ENCODE measurements around the gene TMEM238L.

DNA sequence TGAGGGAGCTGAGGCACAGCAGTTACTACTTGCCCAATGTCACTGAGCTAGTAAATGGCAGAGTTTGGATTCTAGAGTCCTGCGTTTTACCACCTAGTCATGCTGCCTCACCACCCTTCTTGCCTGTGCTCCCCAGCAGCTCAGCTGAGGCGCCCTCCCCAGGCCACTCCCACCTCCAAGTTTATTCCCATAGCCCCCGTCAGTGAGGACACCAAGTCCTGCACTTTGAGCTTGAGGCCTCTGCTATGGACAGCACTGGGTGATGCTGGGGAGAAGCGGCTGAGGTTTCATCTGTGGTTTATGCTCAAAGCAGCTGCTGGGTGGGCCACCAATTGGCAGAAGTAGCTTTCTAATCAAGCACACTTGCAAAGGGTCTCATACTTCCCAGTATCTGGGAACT, 36.7 kb downstream of the TMEM238L start:
- TF ChIP-seq EZH2phosphoT487 (IDR thresholded peaks at IDR 0.05): no peak
- TF ChIP-seq, protein P1, sequence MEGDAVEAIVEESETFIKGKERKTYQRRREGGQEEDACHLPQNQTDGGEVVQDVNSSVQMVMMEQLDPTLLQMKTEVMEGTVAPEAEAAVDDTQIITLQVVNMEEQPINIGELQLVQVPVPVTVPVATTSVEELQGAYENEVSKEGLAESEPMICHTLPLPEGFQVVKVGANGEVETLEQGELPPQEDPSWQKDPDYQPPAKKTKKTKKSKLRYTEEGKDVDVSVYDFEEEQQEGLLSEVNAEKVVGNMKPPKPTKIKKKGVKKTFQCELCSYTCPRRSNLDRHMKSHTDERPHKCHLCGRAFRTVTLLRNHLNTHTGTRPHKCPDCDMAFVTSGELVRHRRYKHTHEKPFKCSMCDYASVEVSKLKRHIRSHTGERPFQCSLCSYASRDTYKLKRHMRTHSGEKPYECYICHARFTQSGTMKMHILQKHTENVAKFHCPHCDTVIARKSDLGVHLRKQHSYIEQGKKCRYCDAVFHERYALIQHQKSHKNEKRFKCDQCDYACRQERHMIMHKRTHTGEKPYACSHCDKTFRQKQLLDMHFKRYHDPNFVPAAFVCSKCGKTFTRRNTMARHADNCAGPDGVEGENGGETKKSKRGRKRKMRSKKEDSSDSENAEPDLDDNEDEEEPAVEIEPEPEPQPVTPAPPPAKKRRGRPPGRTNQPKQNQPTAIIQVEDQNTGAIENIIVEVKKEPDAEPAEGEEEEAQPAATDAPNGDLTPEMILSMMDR (IDR thresholded peaks at IDR 0.05): no peak

Data from neural progenitor cell (in vitro differentiated cells).